GM19324 (cell line): ENCODE results near the gene ATF4.

Experiments
- ATAC-seq: cut with Tn5 transposase; IDR thresholded peaks from one replicate; pipeline ENCODE4 v1.9.1; 2021; ENCODE audit warnings: mild to moderate bottlenecking, moderate library complexity; ENCODE audit not compliant: unreplicated experiment, low FRiP score

Gene ATF4

GRCh38 chr22:39528080-39528661 is 7.8 kb downstream of the ATF4 start:
- no peak for ATAC-seq

DNA sequence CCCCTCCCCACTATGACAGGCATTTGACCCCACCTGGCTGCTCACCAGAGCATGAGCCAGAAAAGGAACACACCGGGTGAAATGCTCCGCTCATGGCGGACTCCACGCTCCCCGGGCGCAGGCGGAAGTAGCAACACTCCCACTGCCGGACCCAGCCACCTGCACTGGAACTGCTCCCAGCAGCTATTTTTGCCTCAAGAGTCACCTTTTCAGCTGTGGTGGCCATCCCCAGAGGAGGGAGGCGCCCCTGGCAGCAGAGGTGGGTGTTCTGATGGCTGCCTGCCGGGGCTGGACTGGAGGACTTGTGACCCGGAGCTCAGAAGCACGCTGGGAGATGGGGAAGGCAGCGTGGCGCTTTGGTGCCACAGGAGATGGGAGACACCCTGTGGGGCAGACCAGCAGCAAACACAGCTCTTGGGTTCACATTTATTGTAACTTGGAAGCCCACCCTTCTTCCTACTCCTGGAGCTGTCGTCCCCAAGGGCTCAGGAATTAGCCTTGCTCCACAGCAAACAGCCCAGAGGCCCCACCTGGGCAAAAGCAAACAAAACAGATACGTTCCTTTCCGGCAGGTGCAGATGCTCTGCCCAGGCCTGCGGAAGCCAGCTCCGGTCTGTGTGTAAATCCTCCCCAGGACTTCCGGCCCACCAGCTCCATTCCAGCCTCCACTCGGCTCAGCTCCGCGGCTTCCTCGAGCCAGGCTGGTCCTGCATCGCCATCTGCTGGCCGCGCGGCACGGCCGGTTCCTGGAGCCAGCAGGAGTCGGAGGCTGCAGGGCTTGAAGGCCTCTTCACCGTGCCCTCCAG is 8.5 kb downstream of the ATF4 start:
- ATAC-seq = peak; percentile 23

- no peak for ATAC-seq
Measured at GRCh38 chr22:39529487-39529851, 9.1 kb downstream of the ATF4 start.

DNA sequence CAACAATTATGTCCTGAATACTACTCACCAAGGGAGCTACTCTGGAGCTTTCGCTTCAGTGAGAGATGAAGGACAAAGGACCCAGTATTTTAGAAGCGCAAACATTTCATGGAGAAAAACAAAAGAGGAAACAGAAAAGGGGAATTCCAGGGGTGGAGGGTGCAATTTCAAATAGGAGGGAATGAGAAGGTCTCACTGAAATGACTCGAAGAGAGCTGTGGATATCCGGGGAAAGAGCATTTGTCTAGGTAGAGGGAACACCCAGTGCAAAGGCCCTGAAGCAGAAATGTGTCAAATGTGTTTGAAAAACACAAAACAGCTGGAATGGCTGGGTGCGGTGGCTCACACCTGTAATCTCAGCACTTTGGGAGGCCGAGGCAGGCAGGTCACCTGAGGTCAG is 9.8 kb downstream of the ATF4 start:
- no peak for ATAC-seq

DNA sequence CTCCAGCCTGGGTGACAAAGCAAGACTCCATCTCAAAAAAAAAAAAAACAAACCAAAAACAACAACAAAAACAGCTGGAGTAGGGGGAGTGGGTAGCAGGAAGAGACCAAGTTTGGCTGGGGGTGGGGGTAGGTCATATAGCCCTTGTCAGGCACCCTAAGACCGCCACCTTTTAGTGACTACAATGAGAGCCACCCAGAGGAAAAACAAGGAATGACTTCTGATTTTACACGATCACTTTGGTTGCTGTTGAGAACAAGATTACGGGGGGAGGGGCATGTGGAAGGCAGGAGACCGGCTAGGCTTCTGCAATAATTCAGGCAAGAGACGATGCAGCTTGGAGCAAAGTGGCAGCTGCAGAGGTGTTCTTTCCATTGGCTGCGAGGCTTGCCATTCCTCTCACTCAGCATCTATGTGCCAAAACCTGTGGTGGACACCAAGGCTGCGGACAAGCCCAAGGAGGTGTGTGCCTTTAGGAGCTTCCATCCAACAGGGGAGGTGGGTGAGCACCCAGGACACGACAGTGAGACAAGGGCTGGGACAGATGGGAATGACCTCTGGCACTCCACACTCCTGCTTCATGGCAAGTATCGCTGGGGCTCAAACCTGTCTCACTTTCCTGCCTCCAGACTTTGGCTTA is 10.4 kb downstream of the ATF4 start:
- ATAC-seq = no peak

- ATAC-seq = peak; percentile 80
Measured at GRCh38 chr22:39532215-39533073, 12.1 kb downstream of the ATF4 start, which contains the start of gene RPS19BP1. Gene RPS19BP1, minus strand, starts transcription at chr22:39532748. Its CDS starts 10 bp downstream, at chr22:39532738.

DNA sequence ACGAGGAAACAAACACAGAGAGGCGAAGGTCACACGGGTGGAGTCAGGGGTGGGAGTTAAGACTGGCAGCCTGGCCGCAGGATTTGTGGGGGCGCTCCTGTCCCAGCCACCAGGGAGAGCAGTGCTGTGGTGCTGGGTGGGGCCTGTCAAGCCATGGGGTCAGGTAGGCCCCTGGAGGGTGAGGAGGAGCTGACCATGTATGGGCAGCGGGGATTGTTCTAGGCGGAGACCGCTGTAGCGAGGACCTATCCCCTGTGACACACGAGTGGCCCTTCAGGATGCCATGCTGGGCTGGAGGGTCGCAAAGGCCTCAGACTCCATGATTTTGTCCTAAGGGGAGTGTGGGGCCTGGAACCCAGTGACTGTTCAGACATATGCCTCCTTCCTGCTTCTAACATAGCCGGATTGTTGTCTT is 13.7 kb downstream of the ATF4 start:
- ATAC-seq = no peak

GRCh38 chr22:39534591-39535356 is 14.4 kb downstream of the ATF4 start:
- ATAC-seq = no peak

DNA sequence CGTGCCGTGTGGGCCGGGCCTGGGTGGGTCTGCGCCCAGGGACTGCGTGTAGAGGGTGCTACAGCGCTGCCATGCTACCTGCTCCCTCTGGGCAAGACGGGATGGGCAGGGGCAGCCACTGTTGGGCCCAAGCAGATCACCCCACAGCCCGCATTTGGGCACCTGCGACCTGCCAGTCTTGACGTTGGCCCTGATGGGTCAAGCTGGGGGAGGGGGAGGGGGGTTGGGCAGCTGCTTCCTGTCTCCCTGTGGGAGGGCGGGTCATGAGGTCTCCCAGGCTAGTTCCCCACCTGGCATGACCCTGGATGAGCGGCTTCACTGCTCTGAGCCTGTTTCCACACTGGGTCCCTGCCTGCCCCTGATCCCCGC is 15.0 kb downstream of the ATF4 start:
- ATAC-seq = no peak

- no peak for ATAC-seq
Measured at GRCh38 chr22:39535831-39536449, 15.6 kb downstream of the ATF4 start.

DNA sequence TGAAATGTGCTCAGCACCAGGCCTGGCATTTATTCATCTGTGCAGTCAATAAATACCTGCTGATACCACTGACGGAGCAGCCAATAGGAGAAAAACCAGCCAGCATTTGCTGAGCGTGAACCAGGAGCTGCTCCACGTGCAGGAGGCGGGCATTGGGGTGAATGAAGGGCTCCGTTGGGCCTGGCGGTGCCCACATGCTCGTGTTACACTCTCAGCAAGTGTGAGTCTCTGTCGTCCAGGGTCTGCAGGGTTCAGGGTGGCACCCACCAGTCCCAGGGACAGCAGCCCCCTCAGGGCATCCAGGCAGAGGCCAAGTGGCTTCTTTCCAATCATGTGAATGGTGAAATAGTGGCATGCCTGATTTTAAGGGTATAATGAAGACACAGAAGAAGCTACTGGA is 16.3 kb downstream of the ATF4 start:
- no peak for ATAC-seq

GRCh38 chr22:39537975-39538374 is 17.6 kb downstream of the ATF4 start:
- no peak for ATAC-seq

- ATAC-seq = no peak
Measured at GRCh38 chr22:39543095-39543494, 22.7 kb downstream of the ATF4 start.

GRCh38 chr22:39545386-39546365 is 25.3 kb downstream of the ATF4 start:
- no peak for ATAC-seq

DNA sequence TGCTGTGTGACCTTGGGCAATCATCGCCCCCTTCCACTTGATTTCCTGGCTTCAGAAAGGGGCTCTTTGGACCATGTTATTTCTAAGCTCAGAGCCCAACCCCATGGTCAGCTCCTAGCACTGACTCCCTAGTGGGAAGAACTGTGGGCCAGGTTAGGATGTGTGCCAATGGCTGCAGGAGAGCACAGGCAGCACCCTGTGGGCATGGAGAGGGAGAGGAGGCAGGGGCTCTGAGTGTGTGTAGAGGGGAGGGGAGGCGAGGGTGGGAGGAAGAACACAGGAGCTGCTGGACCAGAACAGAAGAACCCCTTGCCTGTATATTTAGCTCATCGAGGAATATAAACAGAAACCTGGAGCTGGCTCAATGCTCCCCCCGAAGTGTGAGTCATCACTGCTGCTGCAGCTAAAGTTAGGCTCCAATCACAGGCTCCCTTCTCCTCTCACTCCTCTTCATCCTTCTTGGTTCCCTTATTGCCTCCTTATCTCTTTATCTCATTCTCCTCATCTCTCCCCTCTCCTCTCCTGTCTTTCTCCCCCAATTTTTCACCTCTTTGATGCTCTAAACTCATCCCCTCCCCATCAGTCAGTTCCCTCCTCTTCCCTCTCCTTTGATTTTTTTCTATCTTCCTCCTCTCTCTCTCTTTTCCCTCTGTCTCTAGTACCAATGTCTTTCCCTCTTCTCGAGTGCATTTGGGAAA is 26.7 kb downstream of the ATF4 start:
- no peak for ATAC-seq

GRCh38 chr22:39547587-39547947 is 27.2 kb downstream of the ATF4 start:
- no peak for ATAC-seq

GRCh38 chr22:39553429-39553828 is 33.1 kb downstream of the ATF4 start:
- ATAC-seq = no peak

GRCh38 chr22:39554151-39554550 is 33.8 kb downstream of the ATF4 start:
- ATAC-seq = no peak
